H1 (cell line): ENCODE measurements around the gene LMX1A. TPM values are rescaled to one million over a fixed set of nuclear protein-coding genes. Genes with fewer than 3 reads are reported as not detected.

Source experiments
- CTCF ChIA-PET: fragments of 300-600 bp; sonication (Branson Sonifier 250); formaldehyde crosslinking; loops from one replicate; lab custom pipeline; 2021; ENCODE audit not compliant: partially characterized antibody; lab: Charles Lee
- POLR2A ChIA-PET: fragments of 300-600 bp; sonication (Branson Sonifier 250); formaldehyde crosslinking; loops from one replicate; lab custom pipeline; 2021; ENCODE audit warnings: inconsistent platforms; ENCODE audit not compliant: partially characterized antibody; lab: Charles Lee
- DNase-seq, 2 experiments: peaks; one replicate each; pipeline versions ENCODE4 v3.0.0 to v3.0.0-alpha.2; 2010 to 2022; ENCODE audit warnings: low spot score in 2 of 2, low read depth in 1 of 2, mixed read lengths in 1 of 2
- FAIRE-seq: peaks from 2 replicates; lab custom pipeline; 2011; peaks lifted over from hg19 to GRCh38; lab: Jason Lieb, UNC
- H2AFZ ChIP-seq: 2 replicates; pipeline ENCODE4 v1.8.1; 2012; ENCODE audit warnings: low read length, inconsistent platforms
- H2AK5ac ChIP-seq: 2 replicates; pipeline ENCODE4 v1.6.1; 2013; ENCODE audit warnings: low read depth, low read length
- H2BK120ac ChIP-seq: replicated peaks from 2 replicates; pipeline ENCODE3; 2013; ENCODE audit warnings: low read depth, low read length, inconsistent platforms
- H2BK12ac ChIP-seq: 2 replicates; pipeline ENCODE4 v1.6.1; 2013; ENCODE audit warnings: low read depth, low read length
- H2BK15ac ChIP-seq: 2 replicates; pipeline ENCODE4 v1.6.1; 2013; ENCODE audit warnings: low read length
- H2BK20ac ChIP-seq: 2 replicates; pipeline ENCODE4 v1.6.1; 2013; ENCODE audit warnings: low read length
- H2BK5ac ChIP-seq: 2 replicates; pipeline ENCODE4 v1.6.1; 2013; ENCODE audit warnings: low read depth, low read length
- H3K14ac ChIP-seq: 2 replicates; pipeline ENCODE4 v1.6.1; 2013; ENCODE audit warnings: inconsistent platforms; ENCODE audit not compliant: insufficient read length
- H3K18ac ChIP-seq: 2 replicates; pipeline ENCODE4 v1.6.1; 2013; ENCODE audit warnings: low read length; ENCODE audit errors: extremely low read depth
- H3K23ac ChIP-seq: 2 replicates; pipeline ENCODE4 v1.6.1; 2013; ENCODE audit warnings: inconsistent platforms; ENCODE audit not compliant: insufficient read length
- H3K23me2 ChIP-seq: 2 replicates; pipeline ENCODE4 v1.6.1; 2013; ENCODE audit warnings: low read depth, low read length
- H3K27ac ChIP-seq: 2 replicates; pipeline ENCODE4 v1.6.1; 2011; ENCODE audit warnings: low read depth, low read length, inconsistent platforms
- H3K27me3 ChIP-seq, 4 experiments: replicated peaks in 1 of 4; 1 replicate in 1 of 4; 2 replicates in 3 of 4; pipeline versions ENCODE4 v1.6.1 to v1.8.1; 2011 to 2013; ENCODE audit warnings: low read length in 3 of 4, mild to moderate bottlenecking in 3 of 4, inconsistent platforms in 2 of 4, mixed read lengths in 2 of 4, moderate library complexity in 1 of 4; ENCODE audit not compliant: control insufficient read depth in 3 of 4, insufficient read depth in 3 of 4; ENCODE audit errors: extremely low read depth in 1 of 4
- H3K36me3 ChIP-seq, 4 experiments: 2 replicates each; pipeline versions ENCODE4 v1.6.1 to v1.8.1; 2011 to 2013; ENCODE audit warnings: mild to moderate bottlenecking in 4 of 4, low read length in 3 of 4, moderate library complexity in 2 of 4, control low read depth in 1 of 4, inconsistent platforms in 1 of 4; ENCODE audit not compliant: insufficient read depth in 4 of 4, control insufficient read depth in 2 of 4
- H3K4ac ChIP-seq: replicated peaks from 2 replicates; pipeline ENCODE3; 2013; ENCODE audit warnings: low read length, low read depth, mixed read lengths, inconsistent platforms; ENCODE audit not compliant: insufficient read length
- H3K4me1 ChIP-seq, 4 experiments: replicated peaks in 1 of 4; 1 replicate in 1 of 4; 2 replicates in 3 of 4; pipeline versions ENCODE4 v1.6.1 to v1.8.1; 2011 to 2013; ENCODE audit warnings: low read length in 3 of 4, inconsistent platforms in 2 of 4, mixed read lengths in 1 of 4; ENCODE audit not compliant: insufficient read depth in 4 of 4, control insufficient read depth in 3 of 4
- H3K4me2 ChIP-seq, 2 experiments: 2 replicates each; pipeline versions ENCODE4 v1.6.1 to v1.8.1; 2011 to 2013; ENCODE audit warnings: low read depth in 2 of 2, low read length in 2 of 2, control low read depth in 1 of 2, inconsistent platforms in 1 of 2, mild to moderate bottlenecking in 1 of 2; ENCODE audit not compliant: insufficient read depth in 1 of 2
- H3K4me3 ChIP-seq, 4 experiments: fragments of 200-600, 300-600 bp in 1 of 4; sonication (generic), shearing (Covaris generic), sonication (Bioruptor Twin) in 1 of 4; 2 replicates each; pipeline versions ENCODE4 v1.5.1 to v1.8.1; 2011 to 2016; ENCODE audit warnings: low read length in 4 of 4, low read depth in 3 of 4, control low read depth in 2 of 4, inconsistent platforms in 2 of 4, mild to moderate bottlenecking in 2 of 4, mixed read lengths in 1 of 4, moderate library complexity in 1 of 4; ENCODE audit not compliant: insufficient read depth in 2 of 4; ENCODE audit errors: extremely low read depth in 1 of 4
- H3K56ac ChIP-seq: replicated peaks from 2 replicates; pipeline ENCODE3; 2013; ENCODE audit warnings: low read depth, mild to moderate bottlenecking, mixed read lengths, low read length, inconsistent platforms; ENCODE audit not compliant: insufficient read length
- H3K79me1 ChIP-seq: 2 replicates; pipeline ENCODE4 v1.6.1; 2013; ENCODE audit warnings: low read depth, low read length, control low read depth
- H3K79me2 ChIP-seq, 2 experiments: 2 replicates each; pipeline versions ENCODE4 v1.6.1 to v1.8.1; 2012 to 2013; ENCODE audit warnings: low read length in 2 of 2, mild to moderate bottlenecking in 2 of 2, inconsistent platforms in 1 of 2; ENCODE audit not compliant: insufficient read depth in 2 of 2, control insufficient read depth in 1 of 2
- H3K9ac ChIP-seq, 4 experiments: replicated peaks in 1 of 4; 1 replicate in 1 of 4; 2 replicates in 3 of 4; pipeline versions ENCODE4 v1.6.1 to v1.8.1; 2011 to 2013; ENCODE audit warnings: low read depth in 3 of 4, low read length in 3 of 4, control low read depth in 2 of 4, mild to moderate bottlenecking in 2 of 4, moderate library complexity in 2 of 4, inconsistent platforms in 1 of 4; ENCODE audit errors: extremely low read depth in 1 of 4
- H3K9me3 ChIP-seq, 2 experiments: 2 replicates each; pipeline versions ENCODE4 v1.6.1 to v1.8.1; 2012 to 2013; ENCODE audit warnings: mild to moderate bottlenecking in 2 of 2, moderate library complexity in 2 of 2, control low read depth in 1 of 2, inconsistent platforms in 1 of 2, low read depth in 1 of 2, low read length in 1 of 2, mixed read lengths in 1 of 2; ENCODE audit not compliant: insufficient read depth in 2 of 2
- H4K20me1 ChIP-seq, 2 experiments: replicated peaks in 1 of 2; 2 replicates each; pipeline versions ENCODE3 to v1.8.1; 2011 to 2013; ENCODE audit warnings: inconsistent platforms in 2 of 2, low read length in 2 of 2, mild to moderate bottlenecking in 1 of 2; ENCODE audit not compliant: insufficient read depth in 2 of 2, control insufficient read depth in 1 of 2
- H4K5ac ChIP-seq: 2 replicates; pipeline ENCODE4 v1.6.1; 2013; ENCODE audit warnings: low read length, low read depth, mixed read lengths, inconsistent platforms; ENCODE audit not compliant: insufficient read length
- H4K8ac ChIP-seq: 2 replicates; pipeline ENCODE4 v1.8.0; 2013; ENCODE audit warnings: mild to moderate bottlenecking, moderate library complexity, low read length, inconsistent platforms; ENCODE audit not compliant: insufficient read depth; ENCODE audit errors: extremely low read depth
- H4K91ac ChIP-seq: replicated peaks from 2 replicates; pipeline ENCODE3; 2013; ENCODE audit warnings: low read length, mixed read lengths, inconsistent platforms; ENCODE audit not compliant: insufficient read length
- CBX8 ChIP-seq: fragments of 300-800, 300-1000 bp; sonication (generic); IDR thresholded peaks from 2 replicates; pipeline ENCODE4 v1.7.1; 2016; ENCODE audit warnings: low read depth, low read length, borderline replicate concordance
- KDM1A ChIP-seq: fragments of 200-600, 300-600 bp; sonication (generic); IDR thresholded peaks from 2 replicates; pipeline ENCODE4 v1.7.1; 2016; ENCODE audit warnings: mild to moderate bottlenecking, low read length, borderline replicate concordance
- PHF8 ChIP-seq: fragments of 200-600 bp; sonication (generic); conservative IDR thresholded peaks from 2 replicates; pipeline ENCODE4 v1.7.1; 2012; ENCODE audit warnings: low read depth, mild to moderate bottlenecking, inconsistent platforms, low read length, moderate library complexity
- WGBS, 2 experiments: shearing (Covaris generic) in 1 of 2; methylation state at CpG; one replicate each; pipeline versions ENCODE4 v1.1.6 to v1.1.7; 2013 to 2015; ENCODE audit warnings: low lambda C conversion rate in 2 of 2, mixed read lengths in 2 of 2, inconsistent platforms in 1 of 2, low coverage in 1 of 2, missing lambda C conversion rate in 1 of 2; ENCODE audit not compliant: insufficient replicate concordance in 2 of 2, insufficient coverage in 1 of 2, insufficient read length in 1 of 2; ENCODE audit errors: extremely low coverage in 1 of 2, missing lambda C conversion rate in 1 of 2; 5-methylcytosine and 5-hydroxymethylcytosine counted together
- polyA plus RNA-seq, 7 experiments: library from polyadenylated mRNA; depleted of rRNA in 3 of 7; stranded (reverse) in 5 of 7; unstranded in 2 of 7; fragments of >200 nt in 5 of 7; fragments of 200-250 nt in 2 of 7; gene quantifications; 1 replicate in 5 of 7; 2 replicates in 1 of 7; 4 replicates in 1 of 7; pipeline versions ENCODE4 v1.2.1 to v1.2.3, GENCODE V29; 2011 to 2013; ENCODE audit warnings: missing spikeins in 2 of 7, mixed read lengths in 2 of 7
- total RNA-seq: library from RNA; stranded (reverse); fragmentation: NEBNext Ultra II Directional; extraction: Animal tissue kit (Norgen Biotek cat#: 25700); gene quantifications from 2 replicates; pipeline ENCODE4 v1.2.1, GENCODE V29; 2021

Gene LMX1A
- total and polyA plus RNA-seq, 2 of the 8 experiments (the other 6 are each of a cell fraction or from before 2014, with no cell fraction given), result not detected

- H4K91ac ChIP-seq, result no peak overlapping the region
- H3K23ac ChIP-seq, result no peak overlapping the region
- H3K27me3 ChIP-seq, result no peaks in the 10 kb centered on the region
- peaks cover 0 to 9% (median 6%) of the 10 kb centered on the region in 4 experiments; a peak in 5 of 7 replicates for H3K4me1 ChIP-seq
- no peaks in the 10 kb centered on the region; a peak in 1 of 8 replicates for H3K36me3 ChIP-seq
- no peak overlapping the region for H2AFZ ChIP-seq
- no peak for FAIRE-seq
- ChIA-PET POLR2A (no interaction called here), CTCF (interaction anchor here (0.7 to 2.1 kb wide), 6 partner anchors 9 to 145 kb away, joined by 3 to 10 read pairs (median 3); no protein-coding TSS in a partner anchor)
- no peak overlapping the region for H3K14ac ChIP-seq
- H3K56ac ChIP-seq, result no peak overlapping the region
- no peak overlapping the region; the same call in 1 of the 2 replicates for H4K8ac ChIP-seq
- no peaks in the 10 kb centered on the region for H4K20me1 ChIP-seq
- no peak overlapping the region for H3K4me3 ChIP-seq
- no peak overlapping the region for H3K9ac ChIP-seq
- H3K18ac ChIP-seq, result no peak overlapping the region
- H2BK120ac ChIP-seq, result no peak overlapping the region
- no peak overlapping the region for H3K27ac ChIP-seq
- H3K4me2 ChIP-seq, result no peak overlapping the region
- no peaks in the 10 kb centered on the region for H3K79me1 ChIP-seq
- no peaks in the 10 kb centered on the region for H3K79me2 ChIP-seq
- no peak overlapping the region for H3K4ac ChIP-seq
- no peaks in the 10 kb centered on the region for H3K9me3 ChIP-seq
- WGBS, 2 experiments, result 72% methylated on average over 5 of the region's 5 CpGs; no CpG with 5 or more reads in 1 of the 2 experiments
- H4K5ac ChIP-seq, result no peak overlapping the region
- H2BK5ac ChIP-seq, result no peak overlapping the region
- no peak overlapping the region for H2BK20ac ChIP-seq
- no peak overlapping the region for H2AK5ac ChIP-seq
- no peak for DNase-seq
- H2BK12ac ChIP-seq, result no peak overlapping the region
- no peak overlapping the region for H2BK15ac ChIP-seq
- H3K23me2 ChIP-seq, result peaks cover 2% of the 10 kb centered on the region; the same call in 1 of the 2 replicates
- TF ChIP-seq PHF8, result no peak
- no peak for TF ChIP-seq KDM1A
- TF ChIP-seq CBX8, result no peak
Observed at GRCh38 chr1:165222580-165222979, 133.9 kb downstream of the LMX1A start.
